Cortex of kidney (tissue), 1 donor: Measurements from ENCODE around the gene RBM46.

Experiments
- DNase-seq: peaks from one replicate; lab custom pipeline; 2025; lab: John Stamatoyannopoulos, UW

Gene RBM46, protein sequence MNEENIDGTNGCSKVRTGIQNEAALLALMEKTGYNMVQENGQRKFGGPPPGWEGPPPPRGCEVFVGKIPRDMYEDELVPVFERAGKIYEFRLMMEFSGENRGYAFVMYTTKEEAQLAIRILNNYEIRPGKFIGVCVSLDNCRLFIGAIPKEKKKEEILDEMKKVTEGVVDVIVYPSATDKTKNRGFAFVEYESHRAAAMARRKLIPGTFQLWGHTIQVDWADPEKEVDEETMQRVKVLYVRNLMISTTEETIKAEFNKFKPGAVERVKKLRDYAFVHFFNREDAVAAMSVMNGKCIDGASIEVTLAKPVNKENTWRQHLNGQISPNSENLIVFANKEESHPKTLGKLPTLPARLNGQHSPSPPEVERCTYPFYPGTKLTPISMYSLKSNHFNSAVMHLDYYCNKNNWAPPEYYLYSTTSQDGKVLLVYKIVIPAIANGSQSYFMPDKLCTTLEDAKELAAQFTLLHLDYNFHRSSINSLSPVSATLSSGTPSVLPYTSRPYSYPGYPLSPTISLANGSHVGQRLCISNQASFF

DNA sequence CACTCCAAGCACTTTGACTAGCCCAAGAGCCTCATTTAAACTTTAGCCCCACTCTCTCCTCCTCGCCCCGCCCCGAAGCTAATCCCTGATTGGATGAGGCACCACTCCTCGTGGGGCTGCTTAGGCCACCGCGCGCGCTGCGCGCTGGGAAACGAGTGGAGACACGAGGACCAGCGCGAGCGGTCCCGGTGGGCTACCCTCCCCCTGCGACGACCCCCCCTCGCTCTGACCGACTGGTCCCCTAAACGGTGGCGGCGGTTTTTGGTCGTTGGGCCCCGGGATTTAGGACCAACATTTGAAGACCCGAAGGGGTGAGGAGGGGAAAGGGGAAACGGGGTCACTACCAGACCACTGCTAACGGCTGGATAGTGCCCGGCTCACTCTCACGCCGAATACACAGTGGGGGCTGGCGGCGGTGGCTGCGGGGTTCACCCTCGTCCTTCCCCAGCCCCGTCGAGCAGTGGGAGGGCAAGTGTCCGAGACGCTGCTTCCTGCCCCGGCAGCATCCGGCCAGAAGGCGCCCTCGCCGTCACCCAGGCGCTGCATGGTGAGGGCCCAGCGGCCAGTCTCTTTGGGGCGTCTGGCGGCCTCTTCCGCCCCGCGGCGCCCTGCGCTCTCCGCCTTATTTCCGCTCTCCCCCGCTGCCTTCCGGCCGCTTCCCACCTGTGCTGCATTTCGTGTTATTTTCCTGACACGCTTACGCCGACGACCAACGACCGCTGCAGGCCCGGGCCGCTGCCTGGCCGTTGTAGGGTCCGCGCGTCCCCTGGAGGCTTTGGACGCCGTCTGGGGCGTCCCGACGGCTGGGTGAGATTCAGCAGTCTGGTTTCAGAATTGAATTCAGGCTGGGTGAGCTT, at the start of gene RBM46:
Gene RBM46, plus strand, starts transcription at position 147 of the 857 bp plus-strand sequence. CDS start 15,481 bp downstream, outside the sequence.
- DNase-seq = no peak

DNA sequence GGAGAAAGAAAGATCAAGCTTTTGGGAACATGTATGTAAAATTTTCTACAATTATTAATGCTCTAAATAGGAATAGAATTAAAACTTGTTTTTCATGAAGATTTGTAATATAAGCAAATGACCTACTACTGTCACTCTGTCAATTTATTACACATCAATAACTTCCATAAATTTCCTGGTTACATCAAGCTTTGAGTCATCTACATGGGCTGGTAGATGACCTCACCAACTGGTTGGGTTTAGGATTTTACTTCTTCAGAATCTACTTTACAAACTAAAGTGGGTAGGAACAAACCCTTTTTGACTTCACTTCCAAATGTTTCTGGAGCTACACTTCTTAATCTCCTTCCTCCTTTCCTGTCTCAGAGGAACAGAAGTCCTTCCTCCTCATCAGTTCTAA, 49.3 kb upstream of the RBM46 start:
- no peak for DNase-seq

- no peak for DNase-seq
Measured at GRCh38 chr4:154732669-154733068, 48.4 kb upstream of the RBM46 start.

- DNase-seq = no peak
Measured at GRCh38 chr4:154736770-154737169, 44.3 kb upstream of the RBM46 start.

- no peak for DNase-seq
Measured at GRCh38 chr4:154738426-154738825, 42.6 kb upstream of the RBM46 start.

DNA sequence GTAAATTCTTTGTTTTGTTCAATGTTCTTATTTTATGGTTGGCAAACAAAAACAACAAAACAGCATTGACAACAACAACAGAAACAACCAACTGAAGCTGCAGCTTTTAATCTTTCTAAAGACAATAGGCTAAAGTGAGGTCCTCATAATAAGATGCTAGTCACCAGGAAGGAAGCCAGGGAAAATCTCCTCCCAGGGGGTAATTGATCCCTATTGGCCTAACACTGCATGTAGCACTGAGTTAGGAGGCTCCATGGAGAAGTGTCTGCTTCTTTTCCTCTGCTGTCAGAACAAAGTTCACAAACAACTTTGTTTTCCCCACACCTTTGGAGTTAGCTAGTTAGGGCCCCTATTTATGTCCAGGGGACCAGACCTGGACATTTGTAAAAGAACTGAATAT, 42.0 kb upstream of the RBM46 start:
- DNase-seq = no peak

DNA sequence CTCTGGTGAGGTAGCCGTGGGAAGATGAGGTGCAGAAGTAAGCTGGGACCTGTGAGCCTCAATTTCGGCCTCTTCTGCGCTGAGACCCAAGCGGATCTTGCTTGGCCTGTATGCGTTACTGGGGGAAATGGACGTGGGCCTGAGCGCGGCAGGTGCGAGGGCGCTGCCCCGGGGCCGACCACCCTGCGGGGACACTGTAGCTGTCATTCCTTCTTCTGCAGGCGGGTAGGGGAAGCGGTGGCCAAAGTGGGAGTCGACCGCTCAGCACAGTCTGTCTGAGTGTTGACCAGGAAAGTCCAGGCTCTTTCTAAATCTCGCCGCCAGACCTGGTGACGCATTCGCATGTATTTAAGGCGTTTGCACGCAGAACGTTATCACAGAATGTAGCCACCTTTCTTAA, 40.6 kb upstream of the RBM46 start:
- DNase-seq = no peak

- no peak for DNase-seq
Measured at GRCh38 chr4:154741131-154741665, 39.9 kb upstream of the RBM46 start.

- no peak for DNase-seq
Measured at GRCh38 chr4:154741922-154742850, 38.9 kb upstream of the RBM46 start.

- no peak for DNase-seq
Measured at GRCh38 chr4:154743683-154744340, 37.3 kb upstream of the RBM46 start, which contains the start of gene LRAT. TSS of gene LRAT (plus strand) at chr4:154744000. CDS start at chr4:154744327, 327 bp downstream.

GRCh38 chr4:154744341-154744926, 36.6 kb upstream of the RBM46 start:
- no peak for DNase-seq

DNA sequence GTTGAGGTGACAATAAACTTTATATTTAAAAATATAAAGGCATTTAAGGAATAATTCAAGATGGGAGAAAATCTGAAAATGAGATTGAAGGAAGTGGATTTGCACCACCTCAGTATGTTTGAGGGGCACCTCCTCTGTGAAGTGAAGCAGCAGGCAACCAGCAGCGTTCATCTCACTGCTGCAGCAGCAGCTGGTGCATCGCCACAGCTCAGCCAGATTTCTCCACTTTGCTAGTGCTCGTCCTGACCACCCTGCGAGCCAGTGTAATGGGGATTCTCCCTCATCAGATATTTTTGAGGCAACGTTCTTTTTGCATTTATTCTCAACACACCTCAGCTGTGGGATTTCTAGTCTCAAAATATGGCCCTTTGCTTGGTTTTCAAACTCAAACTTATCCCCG, 23.4 kb upstream of the RBM46 start:
- no peak for DNase-seq

DNA sequence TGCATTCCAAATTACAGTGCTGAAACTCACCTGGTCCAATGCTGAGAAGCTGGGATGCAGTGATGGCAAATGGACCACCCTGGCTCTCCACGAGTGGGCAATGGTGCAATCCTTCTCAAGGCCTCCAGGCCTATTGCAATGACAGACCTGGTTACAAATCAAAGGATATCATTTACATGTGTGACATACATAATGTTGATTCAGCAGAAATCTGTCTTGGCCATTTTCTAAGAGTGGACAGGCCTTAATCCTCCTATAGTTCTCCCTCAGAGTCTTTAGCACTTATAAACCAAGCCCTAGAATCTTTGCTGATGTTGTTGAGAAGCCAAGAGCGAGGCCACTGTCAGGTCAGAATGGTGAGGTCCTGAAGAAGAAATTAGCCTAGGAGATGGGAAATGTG, 20.2 kb upstream of the RBM46 start:
- DNase-seq = no peak

DNA sequence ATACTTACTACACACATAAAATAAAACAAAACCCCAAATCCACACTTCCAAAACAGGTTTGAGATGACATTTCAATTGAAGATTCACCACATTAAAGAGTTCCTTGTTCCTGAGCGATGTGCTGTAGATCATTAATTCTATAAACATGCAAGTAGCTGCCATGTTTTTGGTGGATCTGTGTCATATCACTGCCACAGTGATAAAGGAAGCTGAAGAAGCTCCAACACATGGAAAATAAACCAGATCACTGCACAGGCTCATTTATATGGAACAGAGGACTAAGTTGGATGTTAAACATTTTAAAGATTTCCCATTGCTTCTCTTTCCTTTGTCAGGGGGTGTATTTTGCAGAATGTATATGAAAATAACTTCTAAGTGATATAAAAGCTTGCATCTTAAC, 2.8 kb upstream of the RBM46 start:
- DNase-seq = no peak

DNA sequence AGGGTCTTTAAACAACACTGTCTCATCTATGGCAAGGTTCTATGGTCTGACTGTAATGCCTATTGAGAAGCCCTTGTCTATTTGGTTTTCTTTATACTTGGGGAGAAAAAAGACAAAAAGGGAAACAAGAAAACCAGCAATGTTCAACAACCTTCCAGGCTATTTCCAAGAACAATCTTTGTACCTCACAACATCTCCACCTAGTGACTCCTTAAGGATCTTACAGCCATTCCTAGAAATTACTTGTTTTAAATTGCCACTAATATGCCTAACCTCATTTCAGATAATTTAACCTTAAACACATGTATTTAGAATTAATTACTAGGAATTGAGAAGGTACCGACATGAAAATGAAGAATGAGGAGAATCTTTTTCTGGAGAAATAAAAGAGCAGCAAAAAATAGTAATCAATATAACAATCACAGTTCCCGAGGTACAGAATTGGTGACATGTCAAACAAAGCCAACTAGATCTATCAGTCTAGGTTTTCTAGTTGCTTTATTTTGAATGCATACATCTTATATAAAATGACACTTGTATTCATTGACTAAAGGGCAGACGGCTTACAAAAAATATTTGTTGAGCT, 1.6 kb upstream of the RBM46 start:
- DNase-seq = no peak

DNA sequence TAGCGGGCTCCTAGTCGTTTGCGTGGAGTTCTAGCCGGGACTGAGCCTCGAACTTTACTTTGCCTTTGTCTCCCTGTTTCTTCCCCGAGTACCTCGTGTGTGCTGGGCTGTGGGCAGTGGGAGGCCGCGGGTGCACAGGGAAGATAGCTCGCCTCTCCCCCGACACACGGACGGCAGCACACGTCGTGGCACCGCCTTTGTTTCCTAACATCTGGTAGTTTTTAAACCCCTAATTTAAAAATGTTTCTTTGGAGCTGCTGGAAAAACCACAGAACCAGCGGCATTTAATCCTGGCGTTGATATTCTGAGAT, 866 bp downstream of the RBM46 start:
- DNase-seq = no peak

- DNase-seq = no peak
Measured at GRCh38 chr4:154807042-154807630, 26.1 kb downstream of the RBM46 start.

DNA sequence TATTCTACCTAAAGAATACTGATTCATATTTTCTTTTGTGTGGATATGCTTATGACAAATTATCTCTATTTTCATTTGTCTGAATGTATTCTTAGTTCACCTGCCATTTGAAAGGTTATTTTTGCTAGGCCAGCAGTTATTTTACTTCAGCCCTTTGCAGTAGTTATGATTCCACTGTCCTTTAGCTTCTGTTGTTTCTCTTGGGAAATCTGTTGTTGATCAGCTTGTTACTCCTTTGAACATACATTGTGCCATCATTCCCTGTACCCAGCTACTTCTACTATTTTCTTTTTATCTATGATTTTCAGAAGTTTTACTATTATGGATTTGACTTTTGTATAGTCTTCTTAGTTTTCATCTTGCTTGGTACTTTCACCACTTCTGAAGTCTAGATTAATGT, 37.2 kb downstream of the RBM46 start:
- no peak for DNase-seq

- no peak for DNase-seq
Measured at GRCh38 chr4:154822775-154823174, 41.7 kb downstream of the RBM46 start.

DNA sequence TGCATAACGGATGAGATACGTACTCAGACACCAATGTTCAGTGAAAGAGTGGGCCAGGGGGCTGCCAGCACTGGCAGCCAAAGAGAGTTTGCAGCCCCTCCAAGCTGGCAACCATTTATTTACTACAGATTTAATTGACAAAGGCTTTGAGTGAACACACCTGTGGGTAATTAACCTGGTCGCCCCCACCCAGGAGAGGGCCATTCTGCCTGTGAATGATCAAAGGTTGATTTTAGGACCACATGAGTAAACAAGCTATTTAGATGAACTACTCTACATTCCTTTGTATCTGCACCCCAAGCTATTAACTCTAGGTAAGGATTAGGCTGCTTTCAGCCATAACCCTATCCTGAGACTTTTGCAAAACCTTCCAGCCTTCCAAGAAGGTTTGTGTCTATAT, 55.0 kb downstream of the RBM46 start:
- DNase-seq = no peak
